Panc1 (cell line): Measurements from ENCODE around the gene S100PBP. TPM values are rescaled to one million over a fixed set of nuclear protein-coding genes. Genes with fewer than 3 reads are reported as not detected.

Experiments used
- ATAC-seq: fragments of 200-7000 bp; cut with Tn5 transposase; 2 replicates; pipeline ENCODE4 v1.9.1; 2020; ENCODE audit warnings: mild to moderate bottlenecking, moderate library complexity
- BruUV-seq: library from RNA; stranded (reverse); fragments of 400-500 nt; replicated peaks from 2 replicates; lab custom pipeline; 2021; lab: Mats Ljungman, UMichigan
- CTCF ChIA-PET: fragments of 300-600 bp; sonication (Branson Sonifier 250); formaldehyde crosslinking; loops from one replicate; lab custom pipeline; 2022; ENCODE audit warnings: antibody characterized with exemption; lab: Charles Lee
- POLR2A ChIA-PET: fragments of 300-600 bp; sonication (Branson Sonifier 250); formaldehyde crosslinking; loops from one replicate; lab custom pipeline; 2022; ENCODE audit warnings: antibody characterized with exemption; lab: Charles Lee
- DNase-seq: peaks from one replicate; pipeline ENCODE4 v3.0.0-alpha.2; 2010; ENCODE audit warnings: low read depth, low spot score
- H3K27ac ChIP-seq: 2 replicates; pipeline ENCODE4 v1.5.1; 2011; ENCODE audit warnings: mild to moderate bottlenecking, low read length, inconsistent platforms
- H3K27me3 ChIP-seq: fragments of 200-500 bp; sonication (Bioruptor generic); 2 replicates; pipeline ENCODE4 v1.6.0; 2014; ENCODE audit warnings: low read length, inconsistent platforms; ENCODE audit not compliant: control insufficient read depth, insufficient read depth
- H3K36me3 ChIP-seq: fragments of 200-500 bp; sonication (Bioruptor generic); 2 replicates; pipeline ENCODE4 v1.5.1; 2014; ENCODE audit warnings: inconsistent platforms, mild to moderate bottlenecking, low read length, moderate library complexity; ENCODE audit not compliant: control insufficient read depth, insufficient read depth
- H3K4me1 ChIP-seq: 2 replicates; pipeline ENCODE4 v1.5.1; 2011; ENCODE audit warnings: inconsistent platforms, mild to moderate bottlenecking, low read length, moderate library complexity; ENCODE audit not compliant: control insufficient read depth, insufficient read depth
- H3K4me3 ChIP-seq, 2 experiments: 2 replicates each; pipeline ENCODE4 v1.5.1; 2011 to 2012; ENCODE audit warnings: low read depth in 2 of 2, low read length in 2 of 2, mild to moderate bottlenecking in 2 of 2, inconsistent platforms in 1 of 2, moderate library complexity in 1 of 2
- H3K9me3 ChIP-seq: fragments of 200-500 bp; sonication (Bioruptor generic); 2 replicates; pipeline ENCODE4 v1.5.1; 2014; ENCODE audit warnings: low read depth, mild to moderate bottlenecking, inconsistent platforms, low read length, moderate library complexity; ENCODE audit not compliant: control insufficient read depth, insufficient read depth
- POLR2AphosphoS5 ChIP-seq: IDR thresholded peaks from 2 replicates; pipeline ENCODE4 v1.6.1; 2012; ENCODE audit warnings: mild to moderate bottlenecking, low read depth, low read length, moderate library complexity
- REST ChIP-seq, 2 experiments: IDR thresholded peaks; 2 replicates each; pipeline ENCODE4 v1.6.1; 2011 to 2012; ENCODE audit warnings: low read depth in 2 of 2, control low read depth in 1 of 2, low read length in 1 of 2, mild to moderate bottlenecking in 1 of 2, moderate library complexity in 1 of 2; ENCODE audit not compliant: insufficient read depth in 1 of 2
- SIN3A ChIP-seq: IDR thresholded peaks from 2 replicates; pipeline ENCODE4 v1.6.1; 2012; ENCODE audit warnings: low read depth, mild to moderate bottlenecking, low read length, moderate library complexity, borderline replicate concordance; ENCODE audit not compliant: insufficient read depth
- TCF7L2 ChIP-seq: IDR thresholded peaks from 2 replicates; pipeline ENCODE4 v1.6.1; 2011; ENCODE audit warnings: mild to moderate bottlenecking, low read depth, low read length, inconsistent platforms
- in situ Hi-C: cut with HindIII; loops from 2 replicates; pipeline ENCODE4 v1.10.0; 2016; ENCODE audit warnings: low sequenced_read_pairs, low pct_unique_long_range_greater_than_20kb
- intact Hi-C: fragments of 100-400 bp; cut with micrococcal nuclease; formaldehyde crosslinking; loops from one replicate; pipeline ENCODE4 v1.10.0; 2022; ENCODE audit not compliant: unreplicated experiment
- total RNA-seq: library from RNA; stranded (reverse); gene quantifications from one replicate; pipeline ENCODE4 v1.2.1, GENCODE V29; 2021; ENCODE audit not compliant: unreplicated experiment
- TF ChIP-seq, protein P1 (sequence below): fragments of 450-650 bp; IDR thresholded peaks from 2 replicates; pipeline ENCODE4 v1.5.1; 2017; ENCODE audit warnings: mild to moderate bottlenecking

Gene S100PBP
- total RNA-seq, 1 experiment from 2014 or later, result 55.4 TPM

GRCh38 chr1:32871364-32872191, 54.1 kb downstream of the S100PBP start:
- peaks cover 4% of the 10 kb centered on the region for H3K27me3 ChIP-seq
- TF ChIP-seq POLR2AphosphoS5 (no peak), REST (IDR thresholded peaks at IDR 0.05; ENCODE audit: insufficient read depth in 1 of 2, low read depth in 2 of 2, low read length in 1 of 2) (no peak), TCF7L2 (no peak), SIN3A (no peak)
- TF ChIP-seq, protein P1, sequence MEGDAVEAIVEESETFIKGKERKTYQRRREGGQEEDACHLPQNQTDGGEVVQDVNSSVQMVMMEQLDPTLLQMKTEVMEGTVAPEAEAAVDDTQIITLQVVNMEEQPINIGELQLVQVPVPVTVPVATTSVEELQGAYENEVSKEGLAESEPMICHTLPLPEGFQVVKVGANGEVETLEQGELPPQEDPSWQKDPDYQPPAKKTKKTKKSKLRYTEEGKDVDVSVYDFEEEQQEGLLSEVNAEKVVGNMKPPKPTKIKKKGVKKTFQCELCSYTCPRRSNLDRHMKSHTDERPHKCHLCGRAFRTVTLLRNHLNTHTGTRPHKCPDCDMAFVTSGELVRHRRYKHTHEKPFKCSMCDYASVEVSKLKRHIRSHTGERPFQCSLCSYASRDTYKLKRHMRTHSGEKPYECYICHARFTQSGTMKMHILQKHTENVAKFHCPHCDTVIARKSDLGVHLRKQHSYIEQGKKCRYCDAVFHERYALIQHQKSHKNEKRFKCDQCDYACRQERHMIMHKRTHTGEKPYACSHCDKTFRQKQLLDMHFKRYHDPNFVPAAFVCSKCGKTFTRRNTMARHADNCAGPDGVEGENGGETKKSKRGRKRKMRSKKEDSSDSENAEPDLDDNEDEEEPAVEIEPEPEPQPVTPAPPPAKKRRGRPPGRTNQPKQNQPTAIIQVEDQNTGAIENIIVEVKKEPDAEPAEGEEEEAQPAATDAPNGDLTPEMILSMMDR, result no peak
- ATAC-seq, result peak; percentile 57
- no TSS peak for BruUV-seq
- DNase-seq, result no peak
- H3K36me3 ChIP-seq, result no peaks in the 10 kb centered on the region
- ChIA-PET CTCF (interaction anchor here (1.1 to 1.7 kb wide), 2 partner anchors 10 to 16 kb away, joined by 3 to 4 read pairs; no protein-coding TSS in a partner anchor), POLR2A (interaction anchor here (0.5 kb wide), 1 partner anchor 9 kb away, joined by 4 read pairs; no protein-coding TSS in a partner anchor)
- intact Hi-C loops (loop anchor here (10.0 kb wide), 2 partner anchors 213 to 427 kb away; partner anchors contain the start of gene AZIN2), in situ Hi-C loops (no loop called here)
- H3K9me3 ChIP-seq, result no peaks in the 10 kb centered on the region
- peaks cover 14% of the 10 kb centered on the region for H3K4me1 ChIP-seq
- peak overlapping the region; percentile 40 to 58 for H3K4me3 ChIP-seq
- no peak overlapping the region for H3K27ac ChIP-seq

DNA sequence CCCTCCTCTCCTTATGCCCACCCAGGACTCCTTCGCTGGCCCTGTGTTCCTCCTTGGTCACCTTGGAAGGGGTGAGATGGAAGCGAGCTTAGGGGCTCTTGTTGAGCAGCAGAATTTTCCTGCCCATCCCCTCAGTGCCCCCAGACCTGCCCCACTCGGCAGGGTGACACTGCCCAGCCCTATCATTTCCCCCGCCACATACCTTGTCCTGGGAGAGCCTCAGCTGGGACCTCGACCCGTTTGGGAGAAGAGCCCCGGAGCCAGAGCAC, 54.7 kb downstream of the S100PBP start:
- Histone ChIP-seq H3K36me3 (no peaks in the 10 kb centered on the region), H3K4me1 (peaks cover 14% of the 10 kb centered on the region), H3K9me3 (no peaks in the 10 kb centered on the region), H3K27me3 (peaks cover 4% of the 10 kb centered on the region), H3K27ac (no peak overlapping the region), H3K4me3 (no peak overlapping the region)
- intact Hi-C loops, result loop anchor here (10.0 kb wide), 2 partner anchors 213 to 427 kb away; partner anchors contain the start of gene AZIN2
- CTCF ChIA-PET, result interaction anchor here (1.1 to 1.7 kb wide), 3 partner anchors 11 to 18 kb away, joined by 3 to 4 read pairs (median 3); no protein-coding TSS in a partner anchor
- POLR2A ChIA-PET, result no interaction called here
- ATAC-seq (no peak), DNase-seq (no peak)
- BruUV-seq, result no TSS peak
- no peak for TF ChIP-seq POLR2AphosphoS5
- TF ChIP-seq TCF7L2, result no peak
- no peak for TF ChIP-seq REST (IDR thresholded peaks at IDR 0.05; ENCODE audit: insufficient read depth in 1 of 2, low read depth in 2 of 2, low read length in 1 of 2)
- no peak for TF ChIP-seq SIN3A
- TF ChIP-seq, protein P1, result no peak
- in situ Hi-C loops, result no loop called here
